HG03521 (cell line): ENCODE results near the gene LY6G5B.
A peak's percentile ranks its signal among the peaks of the same experiment; 100 is the strongest.

Source experiments
- ATAC-seq: cut with Tn5 transposase; IDR thresholded peaks from one replicate; pipeline ENCODE4 v1.9.1; 2021; ENCODE audit warnings: mild to moderate bottlenecking, moderate library complexity; ENCODE audit not compliant: unreplicated experiment

Gene LY6G5B

GRCh38 chr6:31669676-31670075 lies at the start of gene LY6G5B:
Gene LY6G5B, plus strand, starts transcription at chr6:31669976. Its CDS starts 975 bp downstream, at chr6:31670951.
- ATAC-seq = no peak

- ATAC-seq = peak; percentile 49
These were observed 49.0 kb upstream of the LY6G5B start, which contains the start of gene PRRC2A for GRCh38 chr6:31620586-31621319. Gene PRRC2A, plus strand, starts transcription at chr6:31620715. Its CDS starts 2,075 bp downstream, at chr6:31622790.

- no peak for ATAC-seq
These were observed 48.3 kb upstream of the LY6G5B start for GRCh38 chr6:31621320-31621939.

GRCh38 chr6:31621991-31622390 lies 47.8 kb upstream of the LY6G5B start:
- ATAC-seq = no peak

GRCh38 chr6:31622684-31623091 lies 47.1 kb upstream of the LY6G5B start:
- ATAC-seq = no peak

GRCh38 chr6:31624070-31624469 lies 45.7 kb upstream of the LY6G5B start:
- ATAC-seq = no peak

- no peak for ATAC-seq
These were observed 42.8 kb upstream of the LY6G5B start for GRCh38 chr6:31626952-31627351.

GRCh38 chr6:31627690-31628287 lies 42.0 kb upstream of the LY6G5B start:
- no peak for ATAC-seq

GRCh38 chr6:31629014-31629413 lies 40.8 kb upstream of the LY6G5B start:
- ATAC-seq = no peak

GRCh38 chr6:31630177-31630934 lies 39.4 kb upstream of the LY6G5B start:
- no peak for ATAC-seq

GRCh38 chr6:31631209-31631608 lies 38.6 kb upstream of the LY6G5B start:
- ATAC-seq = no peak

GRCh38 chr6:31631681-31632278 lies 38.0 kb upstream of the LY6G5B start:
- no peak for ATAC-seq

- ATAC-seq = no peak
These were observed 37.4 kb upstream of the LY6G5B start for GRCh38 chr6:31632279-31632946.

- ATAC-seq = no peak
These were observed 36.3 kb upstream of the LY6G5B start for GRCh38 chr6:31633447-31633846.

GRCh38 chr6:31634131-31634530 lies 35.6 kb upstream of the LY6G5B start:
- no peak for ATAC-seq

GRCh38 chr6:31634969-31635575 lies 34.7 kb upstream of the LY6G5B start:
- ATAC-seq = no peak

GRCh38 chr6:31636698-31637596 lies 32.8 kb upstream of the LY6G5B start:
- ATAC-seq = no peak

GRCh38 chr6:31639043-31639442 lies 30.7 kb upstream of the LY6G5B start:
- ATAC-seq = no peak

- no peak for ATAC-seq
These were observed 30.3 kb upstream of the LY6G5B start for GRCh38 chr6:31639449-31639861.
